Fibroblast of the aortic adventitia (primary cell): ENCODE measurements around the gene NPBWR2. TPM values are rescaled to one million over a fixed set of nuclear protein-coding genes. Genes with fewer than 3 reads are reported as not detected.

Experiments used
- DNase-seq: peaks from one replicate; pipeline ENCODE4 v3.0.0-alpha.2; 2010; ENCODE audit warnings: low read depth
- H3K4me3 ChIP-seq: 2 replicates; pipeline ENCODE4 v1.5.1; 2011; ENCODE audit warnings: low read depth, mild to moderate bottlenecking, control low read depth, low read length, moderate library complexity
- total RNA-seq: library from RNA; depleted of rRNA; stranded (reverse); fragments of >200 nt; gene quantifications from 2 replicates; pipeline ENCODE4 v1.2.3, GENCODE V29; 2012; ENCODE audit warnings: low replicate concordance
- TF ChIP-seq, protein P1 (sequence below): IDR thresholded peaks from 2 replicates; pipeline ENCODE4 v1.5.1; 2011; ENCODE audit warnings: mild to moderate bottlenecking, low read length, control low read depth, inconsistent platforms; ENCODE audit not compliant: insufficient read depth

The NPBWR2 gene
- total RNA-seq, 1 donor = not detected

DNA sequence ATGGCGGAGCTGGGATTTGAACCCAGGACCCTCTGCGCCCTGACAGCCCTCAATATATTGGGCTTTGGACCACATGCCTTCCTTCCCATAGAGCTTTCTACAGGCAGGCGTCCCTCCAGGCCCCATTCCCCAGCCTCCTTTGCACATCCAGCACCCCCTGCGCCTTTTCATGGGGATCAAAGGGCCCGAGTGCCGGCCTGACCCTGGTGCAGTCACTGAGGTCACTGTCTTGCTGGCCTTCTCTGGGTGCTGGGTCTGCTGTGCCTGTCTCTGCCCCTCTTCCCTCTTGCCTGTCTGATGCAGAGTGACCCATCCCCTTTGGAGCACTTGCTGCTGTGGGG is 25.8 kb downstream of the NPBWR2 start:
- DNase-seq = no peak
- H3K4me3 ChIP-seq = no peak overlapping the region
- TF ChIP-seq, protein P1, sequence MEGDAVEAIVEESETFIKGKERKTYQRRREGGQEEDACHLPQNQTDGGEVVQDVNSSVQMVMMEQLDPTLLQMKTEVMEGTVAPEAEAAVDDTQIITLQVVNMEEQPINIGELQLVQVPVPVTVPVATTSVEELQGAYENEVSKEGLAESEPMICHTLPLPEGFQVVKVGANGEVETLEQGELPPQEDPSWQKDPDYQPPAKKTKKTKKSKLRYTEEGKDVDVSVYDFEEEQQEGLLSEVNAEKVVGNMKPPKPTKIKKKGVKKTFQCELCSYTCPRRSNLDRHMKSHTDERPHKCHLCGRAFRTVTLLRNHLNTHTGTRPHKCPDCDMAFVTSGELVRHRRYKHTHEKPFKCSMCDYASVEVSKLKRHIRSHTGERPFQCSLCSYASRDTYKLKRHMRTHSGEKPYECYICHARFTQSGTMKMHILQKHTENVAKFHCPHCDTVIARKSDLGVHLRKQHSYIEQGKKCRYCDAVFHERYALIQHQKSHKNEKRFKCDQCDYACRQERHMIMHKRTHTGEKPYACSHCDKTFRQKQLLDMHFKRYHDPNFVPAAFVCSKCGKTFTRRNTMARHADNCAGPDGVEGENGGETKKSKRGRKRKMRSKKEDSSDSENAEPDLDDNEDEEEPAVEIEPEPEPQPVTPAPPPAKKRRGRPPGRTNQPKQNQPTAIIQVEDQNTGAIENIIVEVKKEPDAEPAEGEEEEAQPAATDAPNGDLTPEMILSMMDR = no peak

DNA sequence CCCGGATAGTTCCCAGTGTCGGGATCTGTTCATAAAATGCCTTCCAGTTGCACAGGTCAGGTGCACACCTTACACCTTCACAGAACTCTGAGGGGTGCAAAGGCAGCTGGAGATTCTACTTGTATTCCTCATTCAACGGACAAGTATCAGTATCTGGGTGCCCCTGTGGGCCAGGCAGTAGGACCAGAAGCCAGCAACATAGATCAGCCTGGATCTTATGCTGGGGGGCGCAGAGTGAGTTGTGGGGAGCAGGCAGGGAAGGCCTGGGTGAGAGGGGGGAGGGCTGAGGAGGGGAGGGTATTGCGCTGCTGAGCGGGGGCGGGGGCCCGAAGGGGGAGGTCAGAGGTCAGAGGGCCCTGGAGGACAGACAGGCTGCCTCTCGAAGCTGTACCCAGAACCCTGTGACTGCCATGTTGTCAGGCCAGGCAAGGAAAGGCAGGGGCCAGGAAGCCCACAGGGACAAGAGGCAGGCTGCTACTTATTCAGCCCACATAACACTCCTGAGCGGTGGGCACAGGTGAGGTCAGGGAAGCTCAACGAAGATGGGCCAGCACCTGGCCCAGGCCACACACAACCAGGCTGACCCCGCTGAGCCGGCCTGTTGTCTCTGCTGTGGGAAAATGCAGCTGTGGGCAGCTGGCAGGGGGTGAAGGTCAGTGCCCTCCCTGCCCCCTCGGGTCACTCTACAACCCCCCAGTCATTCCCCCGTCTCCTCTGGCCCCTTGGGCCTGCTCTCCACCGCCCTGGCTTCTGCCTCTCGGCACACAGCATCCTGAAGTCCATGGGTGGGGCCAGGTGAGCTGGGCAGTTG is 26.3 kb downstream of the NPBWR2 start:
- no peak overlapping the region for H3K4me3 ChIP-seq
- DNase-seq = no peak

DNA sequence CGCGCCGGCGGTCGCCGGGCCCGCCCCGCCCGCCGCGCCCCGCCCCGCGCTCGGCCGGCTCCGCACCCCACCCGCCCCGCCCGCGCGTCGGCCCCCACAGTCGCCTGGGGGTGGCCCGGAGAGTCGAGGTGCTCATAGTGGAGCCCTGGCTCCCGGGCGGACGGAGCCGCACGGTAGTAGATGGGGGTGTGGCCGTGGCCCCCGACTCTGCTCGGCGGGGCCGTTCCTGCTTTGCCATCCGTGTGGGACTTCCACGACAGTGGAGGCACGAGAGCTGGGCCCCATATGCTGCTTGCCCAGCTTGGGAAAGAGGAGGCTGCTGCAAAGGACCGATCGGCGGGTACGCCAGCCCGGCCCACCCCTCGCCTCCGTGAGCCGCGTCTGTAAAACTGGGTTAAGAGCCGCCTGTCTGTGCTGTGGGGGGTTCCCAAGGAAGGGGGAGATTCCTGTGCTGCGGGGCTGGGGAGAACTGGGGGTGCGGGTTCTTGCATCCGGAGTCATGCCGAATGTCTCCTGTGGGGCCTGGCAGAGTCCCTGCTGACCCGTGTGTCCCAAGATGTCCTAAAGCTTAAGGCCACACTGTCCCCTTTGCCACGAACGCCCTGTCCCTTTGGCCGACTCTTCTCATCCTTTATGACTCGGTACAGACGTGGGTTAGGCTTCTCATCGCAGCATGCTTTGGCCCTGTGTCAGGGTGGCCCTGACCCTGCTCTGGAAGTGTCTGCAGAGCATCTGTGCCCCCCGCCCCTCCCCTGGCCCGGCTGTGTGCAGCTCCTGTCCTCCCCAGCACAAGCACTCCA is 27.2 kb downstream of the NPBWR2 start, which contains the start of gene OPRL1:
OPRL1 (plus strand) TSS at position 70 of the 800 bp plus-strand sequence. CDS start 12,639 bp downstream, outside the sequence.
- TF ChIP-seq, protein P1 = no peak
- H3K4me3 ChIP-seq = peak within 1 kb of the TSS; percentile 73
- DNase-seq = no peak

More for the DNA sequence above, 26.3 kb downstream of the NPBWR2 start:
- TF ChIP-seq, protein P1 = no peak

DNA sequence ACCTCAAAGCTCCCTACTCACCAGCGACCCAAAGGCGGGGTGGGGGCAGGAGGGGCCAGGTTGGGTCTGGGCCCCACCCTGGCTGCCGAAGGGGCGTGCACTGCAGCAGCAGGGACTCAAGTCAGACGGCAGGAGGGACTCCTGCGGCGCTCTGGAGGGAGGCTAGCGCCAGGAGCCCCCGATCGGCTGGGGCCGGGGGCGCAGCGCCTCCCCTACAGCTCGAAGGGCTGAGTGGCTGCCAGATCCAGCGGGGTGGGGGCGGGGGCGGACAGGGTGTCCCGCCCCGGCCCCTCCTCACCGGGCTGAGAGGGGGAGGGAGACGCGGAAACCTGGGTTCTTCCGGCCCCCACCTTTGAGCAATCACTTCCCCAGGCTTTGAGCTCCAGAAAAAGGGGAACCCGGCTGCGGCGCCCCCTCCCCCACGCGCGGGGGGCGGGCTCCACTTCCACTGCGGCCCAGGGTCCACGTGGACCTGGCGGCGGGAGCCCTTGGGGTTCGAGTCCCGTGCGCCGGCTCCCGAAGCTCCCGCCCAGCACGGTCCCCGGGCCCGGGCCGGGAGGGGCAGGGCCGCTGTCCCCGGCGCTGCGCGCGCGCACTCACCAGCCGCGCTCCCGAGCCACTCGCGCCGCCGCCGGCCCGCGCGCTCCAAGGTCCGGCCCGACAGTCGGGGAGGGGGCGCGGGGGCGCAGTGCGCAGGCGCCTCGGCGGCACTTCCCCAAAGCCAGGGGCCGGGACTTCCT is 27.9 kb downstream of the NPBWR2 start, which contains the start of gene RGS19:
RGS19 (minus strand) TSS at position 246 of the 740 bp plus-strand sequence. CDS start 2,632 bp downstream, outside the sequence.
- H3K4me3 ChIP-seq = peak within 1 kb of the TSS; percentile 73
- DNase-seq = peak; percentile 55
- TF ChIP-seq, protein P1 = no peak

DNA sequence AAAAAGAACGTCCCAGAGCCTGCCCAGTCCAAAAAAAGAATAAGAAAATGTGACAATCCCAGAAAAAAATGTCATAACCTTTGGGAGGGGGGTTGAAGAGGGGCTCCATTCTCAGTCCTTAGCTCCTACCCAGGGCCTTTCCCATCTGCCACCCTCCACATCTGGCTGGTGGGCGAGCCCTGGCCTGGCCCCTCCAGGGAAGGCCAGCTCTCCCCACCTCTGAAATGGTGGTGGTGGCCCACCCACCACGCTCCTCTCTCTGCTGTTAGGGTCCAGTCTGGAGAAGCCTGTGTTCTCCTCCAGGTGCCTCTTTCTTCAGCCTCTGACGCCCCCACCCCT is 28.5 kb downstream of the NPBWR2 start:
- peak overlapping the region; percentile 73 for H3K4me3 ChIP-seq
- no peak for DNase-seq
- TF ChIP-seq, protein P1 = no peak

DNA sequence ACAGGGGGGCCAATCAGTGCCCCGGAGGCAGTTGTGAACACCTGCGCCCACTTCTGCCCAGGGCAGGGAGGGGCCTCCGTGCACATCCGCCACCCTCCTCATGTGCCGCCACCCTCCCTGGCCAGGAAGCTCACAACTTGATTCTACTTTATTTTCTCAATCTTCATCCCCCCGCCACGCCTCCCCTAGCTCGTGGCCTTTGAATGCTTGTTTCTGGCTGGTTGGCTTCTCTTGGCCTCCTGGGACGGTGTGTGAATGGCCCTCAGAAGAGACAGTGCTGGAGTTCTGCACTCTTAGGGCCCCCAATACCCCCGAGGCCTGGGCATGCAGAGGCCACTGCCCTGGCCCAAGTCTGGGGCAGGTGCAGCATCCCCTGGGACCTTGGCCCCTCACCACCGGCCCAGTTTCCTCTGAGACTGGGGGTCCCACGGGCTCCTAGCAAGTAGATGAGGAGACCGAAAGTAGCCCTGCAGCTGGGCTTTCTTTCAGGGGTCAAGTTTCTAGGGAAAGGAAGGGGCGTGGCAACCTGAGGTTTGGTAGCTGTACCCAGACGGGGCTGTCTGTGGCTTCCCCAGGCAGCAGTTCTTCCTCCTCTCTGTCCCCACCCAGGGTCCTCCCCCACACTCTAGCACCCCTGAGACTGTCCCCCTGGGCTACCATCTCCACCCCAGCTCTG is 29.4 kb downstream of the NPBWR2 start:
- DNase-seq = no peak
- H3K4me3 ChIP-seq = peak overlapping the region; percentile 73
- TF ChIP-seq, protein P1 = no peak
